AG09309 (cell line): ENCODE measurements around the gene ADM.

Experiments used
- DNase-seq: peaks from one replicate; pipeline ENCODE4 v3.0.0-alpha.2; 2010; ENCODE audit warnings: low read depth
- H3K4me3 ChIP-seq: 2 replicates; pipeline ENCODE4 v1.5.1; 2011; ENCODE audit warnings: mild to moderate bottlenecking, low read depth, low read length, moderate library complexity; ENCODE audit not compliant: control insufficient read depth
- TF ChIP-seq, protein P1 (sequence below): IDR thresholded peaks from 2 replicates; pipeline ENCODE4 v1.5.1; 2011; ENCODE audit warnings: mild to moderate bottlenecking, low read depth, low read length, inconsistent platforms; ENCODE audit not compliant: insufficient read depth, control insufficient read depth; ENCODE audit errors: missing control alignments

ADM gene

DNA sequence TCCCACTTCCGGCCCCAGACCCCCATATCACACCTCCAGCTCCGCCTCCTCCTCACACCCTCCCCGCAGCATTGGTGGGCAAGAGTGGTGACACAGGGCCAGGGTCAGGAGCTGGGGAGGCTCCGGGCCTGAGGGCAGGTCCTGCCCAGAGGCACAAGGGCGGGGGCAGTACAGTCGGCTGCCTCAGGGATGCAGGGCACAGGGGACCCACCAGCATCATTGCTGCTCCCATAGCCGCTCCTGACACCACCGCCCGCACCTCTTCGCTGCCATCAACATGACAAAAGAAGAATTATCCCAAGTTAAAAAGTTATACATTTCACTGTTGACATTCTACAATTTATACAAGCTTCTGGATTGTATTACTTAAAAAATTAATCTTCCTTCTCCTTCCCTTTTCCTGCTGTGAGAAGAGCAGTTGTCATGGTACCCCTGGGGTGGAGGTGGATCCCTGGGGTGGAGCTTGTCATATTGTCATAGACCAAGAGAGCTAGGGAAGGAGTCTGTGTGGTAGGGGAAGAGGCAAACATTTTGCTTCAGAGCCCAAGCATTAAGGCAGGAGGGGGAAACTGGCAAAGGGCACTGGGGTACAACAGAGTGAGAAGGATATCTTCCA lies 15.0 kb upstream of the ADM start:
- no peak overlapping the region for H3K4me3 ChIP-seq
- TF ChIP-seq, protein P1, sequence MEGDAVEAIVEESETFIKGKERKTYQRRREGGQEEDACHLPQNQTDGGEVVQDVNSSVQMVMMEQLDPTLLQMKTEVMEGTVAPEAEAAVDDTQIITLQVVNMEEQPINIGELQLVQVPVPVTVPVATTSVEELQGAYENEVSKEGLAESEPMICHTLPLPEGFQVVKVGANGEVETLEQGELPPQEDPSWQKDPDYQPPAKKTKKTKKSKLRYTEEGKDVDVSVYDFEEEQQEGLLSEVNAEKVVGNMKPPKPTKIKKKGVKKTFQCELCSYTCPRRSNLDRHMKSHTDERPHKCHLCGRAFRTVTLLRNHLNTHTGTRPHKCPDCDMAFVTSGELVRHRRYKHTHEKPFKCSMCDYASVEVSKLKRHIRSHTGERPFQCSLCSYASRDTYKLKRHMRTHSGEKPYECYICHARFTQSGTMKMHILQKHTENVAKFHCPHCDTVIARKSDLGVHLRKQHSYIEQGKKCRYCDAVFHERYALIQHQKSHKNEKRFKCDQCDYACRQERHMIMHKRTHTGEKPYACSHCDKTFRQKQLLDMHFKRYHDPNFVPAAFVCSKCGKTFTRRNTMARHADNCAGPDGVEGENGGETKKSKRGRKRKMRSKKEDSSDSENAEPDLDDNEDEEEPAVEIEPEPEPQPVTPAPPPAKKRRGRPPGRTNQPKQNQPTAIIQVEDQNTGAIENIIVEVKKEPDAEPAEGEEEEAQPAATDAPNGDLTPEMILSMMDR: no peak
- no peak for DNase-seq

DNA sequence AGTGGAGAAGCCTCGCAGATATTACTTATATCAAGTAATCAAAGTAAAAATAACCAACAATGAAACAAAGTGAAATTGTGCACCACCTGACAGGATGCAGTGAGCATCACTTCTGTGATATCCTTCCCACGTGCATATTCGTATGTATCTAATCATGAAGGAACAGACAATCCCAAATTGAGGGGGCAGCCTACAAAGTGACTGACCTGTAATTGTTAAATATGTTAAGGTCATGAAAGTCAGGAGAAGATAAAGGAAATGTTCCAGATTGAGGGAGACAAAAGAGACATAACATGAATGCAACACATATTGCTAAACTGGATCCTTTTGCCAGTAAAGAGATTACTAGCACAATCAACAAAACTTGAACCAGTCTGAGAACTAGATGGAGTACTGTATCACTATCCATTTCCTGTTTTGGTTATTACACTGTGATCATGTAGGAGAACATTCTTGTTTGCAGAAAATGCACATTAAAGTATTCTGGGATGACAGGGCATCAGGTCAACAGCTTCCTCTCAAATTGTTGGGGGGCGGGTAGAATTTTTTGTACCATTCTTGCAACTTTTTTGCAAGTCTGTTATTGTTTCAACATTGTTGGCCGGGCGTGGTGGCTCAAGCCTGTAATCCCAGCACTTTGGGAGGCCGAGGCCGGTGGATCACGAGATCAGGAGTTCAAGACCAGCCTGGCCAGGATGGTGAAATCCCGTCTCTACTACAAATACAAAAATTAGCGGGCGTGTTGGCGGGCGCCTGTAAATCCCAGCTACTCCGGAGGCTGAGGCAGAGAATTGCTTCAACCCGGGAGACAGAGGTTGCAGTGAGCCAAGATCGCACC lies 12.9 kb upstream of the ADM start:
- TF ChIP-seq, protein P1: no peak
- DNase-seq: no peak
- H3K4me3 ChIP-seq: no peak overlapping the region

DNA sequence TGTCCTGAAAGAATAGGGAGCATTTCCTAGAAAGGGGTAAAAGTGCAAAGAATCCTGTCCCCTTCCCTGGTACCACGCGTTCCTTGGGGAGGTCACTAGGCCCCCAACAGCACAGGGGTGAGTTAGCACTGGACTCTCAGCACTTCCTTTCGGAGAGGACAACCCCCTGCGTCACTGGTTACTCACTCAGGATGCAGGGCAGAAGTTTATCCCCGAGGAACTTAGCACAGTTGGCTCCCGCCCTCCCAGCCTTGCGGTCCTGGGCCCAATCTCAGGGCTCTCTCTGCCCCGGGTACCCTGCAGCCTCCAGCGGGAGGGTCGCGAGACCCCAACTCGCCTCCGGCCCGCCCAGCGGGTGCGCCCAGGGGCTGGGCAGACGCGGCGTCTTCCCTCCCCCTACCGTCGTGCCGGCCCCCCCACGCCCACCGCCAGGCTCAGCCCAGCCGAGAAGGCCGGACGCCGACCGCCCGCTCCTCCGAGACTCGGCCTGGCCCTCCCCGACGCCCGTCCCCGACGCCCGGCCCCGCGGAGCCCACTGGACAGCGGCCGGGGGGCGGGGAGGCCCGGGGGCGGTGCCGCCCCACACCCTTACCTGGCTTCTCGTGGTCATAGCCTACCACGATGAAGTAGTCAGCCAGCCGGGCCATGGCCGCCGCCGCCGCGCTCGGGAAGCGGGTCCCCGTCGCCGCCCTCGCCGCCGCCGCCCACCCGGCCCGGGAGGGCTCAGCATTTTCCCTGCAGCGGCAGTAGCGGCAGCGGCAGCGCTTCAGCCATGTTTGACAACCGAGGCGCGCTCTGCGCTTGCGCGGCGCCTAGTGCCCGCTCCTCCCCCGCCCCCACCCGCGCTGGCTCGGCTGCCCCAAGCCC lies 11.2 kb upstream of the ADM start, which contains the start of gene SBF2:
TSS of gene SBF2 (minus strand) at position 797 of the 867 bp plus-strand sequence. CDS start at position 647, 150 bp downstream.
- DNase-seq: no peak
- TF ChIP-seq, protein P1: no peak
- peak within 1 kb of the TSS; percentile 53 for H3K4me3 ChIP-seq

DNA sequence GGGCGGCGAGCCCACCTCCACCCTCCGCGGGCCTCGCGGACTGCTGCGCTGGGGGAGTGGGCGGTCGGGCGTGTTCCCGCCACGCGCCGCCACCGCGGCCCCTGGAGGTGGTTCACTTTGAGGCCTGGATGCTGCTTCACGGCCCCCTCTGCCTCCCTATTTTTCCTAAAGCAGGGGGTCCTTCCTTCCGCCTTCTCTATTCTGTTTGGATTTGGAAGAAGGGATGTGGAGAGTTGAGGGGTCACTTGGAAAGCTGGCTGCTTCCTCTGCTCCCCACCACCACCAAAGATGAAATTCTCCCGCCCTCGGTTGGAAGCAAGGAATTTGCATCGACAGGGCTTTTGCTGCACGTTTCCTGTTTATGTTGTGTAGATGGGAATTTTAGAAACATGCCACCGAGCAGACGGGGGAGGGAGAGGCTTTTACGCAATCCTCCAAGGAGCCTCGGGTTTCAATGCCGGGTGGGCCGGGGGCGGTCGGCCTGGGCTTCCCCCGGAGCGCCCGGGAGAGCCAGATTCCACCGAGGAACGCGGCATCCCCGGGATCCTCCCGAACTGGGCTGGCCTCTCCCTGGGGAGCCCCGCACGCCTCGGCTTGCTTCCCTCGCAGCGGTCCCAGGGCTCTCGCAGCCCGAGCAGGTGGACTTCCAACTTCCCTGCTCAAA lies 10.5 kb upstream of the ADM start:
- TF ChIP-seq, protein P1: no peak
- no peak for DNase-seq
- peak overlapping the region; percentile 53 for H3K4me3 ChIP-seq

DNA sequence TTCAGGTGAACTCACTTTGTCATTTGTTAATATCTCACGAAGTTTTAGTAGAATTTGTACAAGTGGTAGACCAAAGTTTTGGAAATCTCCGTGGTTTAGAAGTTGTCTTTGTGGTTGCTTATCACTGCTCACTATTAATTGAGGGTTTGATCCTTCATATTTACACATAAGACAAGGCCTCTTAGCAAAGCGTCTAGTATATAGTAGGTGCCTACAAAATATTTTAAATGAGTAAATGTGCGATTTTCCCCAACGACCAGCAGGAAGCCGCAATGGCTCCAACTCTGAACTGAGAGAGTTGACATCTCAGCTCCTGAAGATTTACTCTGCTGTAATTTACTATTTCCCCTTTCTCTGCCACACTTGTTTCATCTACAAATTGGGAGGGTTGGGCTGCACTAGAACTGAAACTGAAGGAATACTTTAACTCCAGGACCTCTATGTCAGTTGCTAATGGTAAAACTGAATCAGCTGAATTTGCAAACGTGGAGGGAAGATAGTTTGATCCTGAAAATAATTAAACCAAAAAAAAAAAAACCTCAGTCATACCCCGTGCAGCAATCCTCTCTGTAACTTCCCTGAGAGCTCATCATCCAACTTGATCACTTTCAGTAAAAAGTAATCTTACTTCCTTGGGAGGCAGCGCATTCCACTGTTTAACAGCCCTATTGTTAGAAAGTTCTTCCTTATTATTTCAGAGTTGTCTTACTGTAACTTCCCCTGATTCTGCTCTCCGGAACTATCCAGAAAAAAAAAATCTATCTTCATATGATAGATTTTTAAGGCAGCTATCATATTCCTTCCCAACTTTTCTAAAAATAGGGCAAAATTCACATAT lies 9.6 kb upstream of the ADM start:
- peak overlapping the region; percentile 53 for H3K4me3 ChIP-seq
- no peak for DNase-seq
- TF ChIP-seq, protein P1: no peak

DNA sequence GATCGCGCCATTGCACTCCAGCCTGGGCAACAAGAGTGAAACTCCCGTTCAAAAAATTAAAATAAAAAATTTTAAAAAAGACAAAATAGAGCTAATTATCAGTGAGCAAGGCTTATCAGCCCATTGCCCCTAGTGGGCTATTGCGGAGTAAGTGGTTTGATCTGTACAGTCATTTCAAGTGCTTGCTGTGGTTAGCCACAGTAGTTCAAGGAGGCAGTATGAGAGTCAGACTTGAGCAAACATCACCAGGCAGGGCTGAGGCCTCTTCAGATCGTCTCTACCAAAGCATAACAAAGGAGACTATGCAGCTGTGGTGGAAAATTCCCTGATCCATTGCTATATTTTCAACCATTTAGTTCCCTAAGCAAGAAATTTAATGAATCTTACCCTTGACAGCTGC lies 6.5 kb upstream of the ADM start:
- TF ChIP-seq, protein P1: peak; percentile 32
- H3K4me3 ChIP-seq: no peak overlapping the region
- no peak for DNase-seq
